Panc1 (cell line): Measurements from ENCODE around the gene BCS1L. TPM values are rescaled to one million over a fixed set of nuclear protein-coding genes. Genes with fewer than 3 reads are reported as not detected.

ENCODE experiments used
- ATAC-seq: fragments of 200-7000 bp; cut with Tn5 transposase; 2 replicates; pipeline ENCODE4 v1.9.1; 2020; ENCODE audit warnings: mild to moderate bottlenecking, moderate library complexity
- BruUV-seq: library from RNA; stranded (reverse); fragments of 400-500 nt; replicated peaks from 2 replicates; lab custom pipeline; 2021; lab: Mats Ljungman, UMichigan
- CTCF ChIA-PET: fragments of 300-600 bp; sonication (Branson Sonifier 250); formaldehyde crosslinking; loops from one replicate; lab custom pipeline; 2022; ENCODE audit warnings: antibody characterized with exemption; lab: Charles Lee
- POLR2A ChIA-PET: fragments of 300-600 bp; sonication (Branson Sonifier 250); formaldehyde crosslinking; loops from one replicate; lab custom pipeline; 2022; ENCODE audit warnings: antibody characterized with exemption; lab: Charles Lee
- DNase-seq: peaks from one replicate; pipeline ENCODE4 v3.0.0-alpha.2; 2010; ENCODE audit warnings: low read depth, low spot score
- H3K27ac ChIP-seq: 2 replicates; pipeline ENCODE4 v1.5.1; 2011; ENCODE audit warnings: mild to moderate bottlenecking, low read length, inconsistent platforms
- H3K27me3 ChIP-seq: fragments of 200-500 bp; sonication (Bioruptor generic); 2 replicates; pipeline ENCODE4 v1.6.0; 2014; ENCODE audit warnings: low read length, inconsistent platforms; ENCODE audit not compliant: control insufficient read depth, insufficient read depth
- H3K36me3 ChIP-seq: fragments of 200-500 bp; sonication (Bioruptor generic); 2 replicates; pipeline ENCODE4 v1.5.1; 2014; ENCODE audit warnings: inconsistent platforms, mild to moderate bottlenecking, low read length, moderate library complexity; ENCODE audit not compliant: control insufficient read depth, insufficient read depth
- H3K4me1 ChIP-seq: 2 replicates; pipeline ENCODE4 v1.5.1; 2011; ENCODE audit warnings: inconsistent platforms, mild to moderate bottlenecking, low read length, moderate library complexity; ENCODE audit not compliant: control insufficient read depth, insufficient read depth
- H3K4me3 ChIP-seq, 2 experiments: 2 replicates each; pipeline ENCODE4 v1.5.1; 2011 to 2012; ENCODE audit warnings: low read depth in 2 of 2, low read length in 2 of 2, mild to moderate bottlenecking in 2 of 2, inconsistent platforms in 1 of 2, moderate library complexity in 1 of 2
- H3K9me3 ChIP-seq: fragments of 200-500 bp; sonication (Bioruptor generic); 2 replicates; pipeline ENCODE4 v1.5.1; 2014; ENCODE audit warnings: low read depth, mild to moderate bottlenecking, inconsistent platforms, low read length, moderate library complexity; ENCODE audit not compliant: control insufficient read depth, insufficient read depth
- POLR2AphosphoS5 ChIP-seq: IDR thresholded peaks from 2 replicates; pipeline ENCODE4 v1.6.1; 2012; ENCODE audit warnings: mild to moderate bottlenecking, low read depth, low read length, moderate library complexity
- SIN3A ChIP-seq: IDR thresholded peaks from 2 replicates; pipeline ENCODE4 v1.6.1; 2012; ENCODE audit warnings: low read depth, mild to moderate bottlenecking, low read length, moderate library complexity, borderline replicate concordance; ENCODE audit not compliant: insufficient read depth
- TCF7L2 ChIP-seq: IDR thresholded peaks from 2 replicates; pipeline ENCODE4 v1.6.1; 2011; ENCODE audit warnings: mild to moderate bottlenecking, low read depth, low read length, inconsistent platforms
- in situ Hi-C: cut with HindIII; loops from 2 replicates; pipeline ENCODE4 v1.10.0; 2016; ENCODE audit warnings: low sequenced_read_pairs, low pct_unique_long_range_greater_than_20kb
- intact Hi-C: fragments of 100-400 bp; cut with micrococcal nuclease; formaldehyde crosslinking; loops from one replicate; pipeline ENCODE4 v1.10.0; 2022; ENCODE audit not compliant: unreplicated experiment
- total RNA-seq: library from RNA; stranded (reverse); gene quantifications from one replicate; pipeline ENCODE4 v1.2.1, GENCODE V29; 2021; ENCODE audit not compliant: unreplicated experiment
- TF ChIP-seq, protein P1 (sequence below), 2 experiments: IDR thresholded peaks; 2 replicates each; pipeline ENCODE4 v1.6.1; 2011 to 2012; ENCODE audit warnings: low read depth in 2 of 2, control low read depth in 1 of 2, low read length in 1 of 2, mild to moderate bottlenecking in 1 of 2, moderate library complexity in 1 of 2; ENCODE audit not compliant: insufficient read depth in 1 of 2
- TF ChIP-seq, protein P2 (sequence below): fragments of 450-650 bp; IDR thresholded peaks from 2 replicates; pipeline ENCODE4 v1.5.1; 2017; ENCODE audit warnings: mild to moderate bottlenecking

BCS1L gene
- total RNA-seq, 1 experiment from 2014 or later: 42.0 TPM

DNA sequence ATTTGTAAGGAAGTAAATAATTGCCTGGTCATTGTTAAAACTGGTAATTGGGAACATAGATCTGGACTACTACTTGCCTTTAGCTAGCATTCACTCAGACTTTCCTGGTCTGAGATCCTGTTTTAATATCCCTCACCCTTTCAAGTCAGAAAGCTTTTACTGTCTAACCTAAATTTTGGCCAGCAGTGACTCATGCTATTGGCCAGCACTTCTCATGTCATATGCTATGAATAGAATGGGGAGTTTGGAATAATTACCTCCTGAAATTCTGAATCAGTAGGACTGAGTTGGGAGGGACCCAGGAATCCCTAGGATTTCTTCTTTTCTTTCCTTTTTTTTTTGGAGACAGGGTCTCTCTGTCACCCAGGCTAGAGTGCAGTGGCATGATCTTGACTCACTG lies 31.8 kb downstream of the BCS1L start:
- TF ChIP-seq POLR2AphosphoS5: no peak
- no peak for TF ChIP-seq TCF7L2
- no peak for TF ChIP-seq SIN3A
- TF ChIP-seq, protein P1, sequence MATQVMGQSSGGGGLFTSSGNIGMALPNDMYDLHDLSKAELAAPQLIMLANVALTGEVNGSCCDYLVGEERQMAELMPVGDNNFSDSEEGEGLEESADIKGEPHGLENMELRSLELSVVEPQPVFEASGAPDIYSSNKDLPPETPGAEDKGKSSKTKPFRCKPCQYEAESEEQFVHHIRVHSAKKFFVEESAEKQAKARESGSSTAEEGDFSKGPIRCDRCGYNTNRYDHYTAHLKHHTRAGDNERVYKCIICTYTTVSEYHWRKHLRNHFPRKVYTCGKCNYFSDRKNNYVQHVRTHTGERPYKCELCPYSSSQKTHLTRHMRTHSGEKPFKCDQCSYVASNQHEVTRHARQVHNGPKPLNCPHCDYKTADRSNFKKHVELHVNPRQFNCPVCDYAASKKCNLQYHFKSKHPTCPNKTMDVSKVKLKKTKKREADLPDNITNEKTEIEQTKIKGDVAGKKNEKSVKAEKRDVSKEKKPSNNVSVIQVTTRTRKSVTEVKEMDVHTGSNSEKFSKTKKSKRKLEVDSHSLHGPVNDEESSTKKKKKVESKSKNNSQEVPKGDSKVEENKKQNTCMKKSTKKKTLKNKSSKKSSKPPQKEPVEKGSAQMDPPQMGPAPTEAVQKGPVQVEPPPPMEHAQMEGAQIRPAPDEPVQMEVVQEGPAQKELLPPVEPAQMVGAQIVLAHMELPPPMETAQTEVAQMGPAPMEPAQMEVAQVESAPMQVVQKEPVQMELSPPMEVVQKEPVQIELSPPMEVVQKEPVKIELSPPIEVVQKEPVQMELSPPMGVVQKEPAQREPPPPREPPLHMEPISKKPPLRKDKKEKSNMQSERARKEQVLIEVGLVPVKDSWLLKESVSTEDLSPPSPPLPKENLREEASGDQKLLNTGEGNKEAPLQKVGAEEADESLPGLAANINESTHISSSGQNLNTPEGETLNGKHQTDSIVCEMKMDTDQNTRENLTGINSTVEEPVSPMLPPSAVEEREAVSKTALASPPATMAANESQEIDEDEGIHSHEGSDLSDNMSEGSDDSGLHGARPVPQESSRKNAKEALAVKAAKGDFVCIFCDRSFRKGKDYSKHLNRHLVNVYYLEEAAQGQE (IDR thresholded peaks at IDR 0.05; ENCODE audit: insufficient read depth in 1 of 2, low read depth in 2 of 2, low read length in 1 of 2): no peak
- TF ChIP-seq, protein P2, sequence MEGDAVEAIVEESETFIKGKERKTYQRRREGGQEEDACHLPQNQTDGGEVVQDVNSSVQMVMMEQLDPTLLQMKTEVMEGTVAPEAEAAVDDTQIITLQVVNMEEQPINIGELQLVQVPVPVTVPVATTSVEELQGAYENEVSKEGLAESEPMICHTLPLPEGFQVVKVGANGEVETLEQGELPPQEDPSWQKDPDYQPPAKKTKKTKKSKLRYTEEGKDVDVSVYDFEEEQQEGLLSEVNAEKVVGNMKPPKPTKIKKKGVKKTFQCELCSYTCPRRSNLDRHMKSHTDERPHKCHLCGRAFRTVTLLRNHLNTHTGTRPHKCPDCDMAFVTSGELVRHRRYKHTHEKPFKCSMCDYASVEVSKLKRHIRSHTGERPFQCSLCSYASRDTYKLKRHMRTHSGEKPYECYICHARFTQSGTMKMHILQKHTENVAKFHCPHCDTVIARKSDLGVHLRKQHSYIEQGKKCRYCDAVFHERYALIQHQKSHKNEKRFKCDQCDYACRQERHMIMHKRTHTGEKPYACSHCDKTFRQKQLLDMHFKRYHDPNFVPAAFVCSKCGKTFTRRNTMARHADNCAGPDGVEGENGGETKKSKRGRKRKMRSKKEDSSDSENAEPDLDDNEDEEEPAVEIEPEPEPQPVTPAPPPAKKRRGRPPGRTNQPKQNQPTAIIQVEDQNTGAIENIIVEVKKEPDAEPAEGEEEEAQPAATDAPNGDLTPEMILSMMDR: no peak

DNA sequence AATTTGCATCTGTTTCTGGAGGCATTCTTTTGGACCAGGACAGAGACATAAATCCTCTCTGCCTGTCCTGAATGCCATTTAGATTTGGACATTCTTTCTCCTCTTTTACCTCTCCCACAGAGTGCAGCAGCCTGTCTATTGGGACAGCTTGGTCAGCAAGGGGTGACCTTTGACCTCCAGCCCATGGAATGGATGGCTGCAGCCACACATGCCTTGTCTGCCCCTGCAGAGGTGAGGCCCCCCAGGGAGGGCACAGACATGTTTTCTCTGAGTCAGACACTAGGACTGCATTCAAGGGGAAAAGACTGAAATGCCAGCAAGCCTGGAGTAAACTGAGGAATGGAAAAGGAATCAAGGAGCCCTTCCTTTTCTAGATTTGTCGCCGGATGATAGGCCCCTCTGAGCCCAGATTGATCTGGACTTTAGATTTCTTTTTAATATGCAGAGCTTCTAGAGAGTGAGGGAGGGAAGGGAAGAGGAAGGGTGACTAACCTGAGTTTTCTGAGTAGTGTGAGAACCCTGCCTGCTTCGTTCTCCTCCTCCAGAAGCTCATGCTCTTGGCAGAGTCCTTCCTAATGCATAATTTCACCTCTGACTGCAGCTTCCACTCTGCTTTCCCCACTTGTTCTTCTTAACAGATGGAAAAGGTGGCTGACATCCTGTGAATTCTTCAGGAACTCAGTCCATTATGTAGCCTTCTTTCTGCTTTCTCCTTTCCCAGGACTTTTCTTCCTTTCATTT lies 35.1 kb downstream of the BCS1L start:
- no peak for TF ChIP-seq POLR2AphosphoS5
- ChIA-PET POLR2A (no interaction called here), CTCF (interaction anchor here (0.7 kb wide), 1 partner anchor 153 kb away, joined by 3 read pairs; no protein-coding TSS in a partner anchor)
- H3K27me3 ChIP-seq: no peaks in the 10 kb centered on the region
- H3K27ac ChIP-seq: no peak overlapping the region
- H3K4me1 ChIP-seq: no peaks in the 10 kb centered on the region
- H3K36me3 ChIP-seq: peaks cover 3% of the 10 kb centered on the region; the same call in 1 of the 2 replicates
- in situ Hi-C loops: no loop called here
- no peak for DNase-seq
- no peak overlapping the region for H3K4me3 ChIP-seq
- ATAC-seq: no peak
- H3K9me3 ChIP-seq: no peaks in the 10 kb centered on the region
- intact Hi-C loops: no loop called here
- BruUV-seq: no TSS peak

More for the DNA sequence above, 31.8 kb downstream of the BCS1L start:
- no peaks in the 10 kb centered on the region for H3K4me1 ChIP-seq
- no peaks in the 10 kb centered on the region for H3K9me3 ChIP-seq
- DNase-seq (no peak), ATAC-seq (no peak)
- no peak overlapping the region for H3K4me3 ChIP-seq
- ChIA-PET POLR2A (no interaction called here), CTCF (interaction anchor here (0.7 kb wide), 1 partner anchor 326 kb away, joined by 4 read pairs; no protein-coding TSS in a partner anchor)
- in situ Hi-C loops (no loop called here), intact Hi-C loops (no loop called here)
- BruUV-seq: no TSS peak
- H3K27ac ChIP-seq: no peak overlapping the region
- peaks cover 3% of the 10 kb centered on the region; the same call in 1 of the 2 replicates for H3K36me3 ChIP-seq
- no peaks in the 10 kb centered on the region for H3K27me3 ChIP-seq

DNA sequence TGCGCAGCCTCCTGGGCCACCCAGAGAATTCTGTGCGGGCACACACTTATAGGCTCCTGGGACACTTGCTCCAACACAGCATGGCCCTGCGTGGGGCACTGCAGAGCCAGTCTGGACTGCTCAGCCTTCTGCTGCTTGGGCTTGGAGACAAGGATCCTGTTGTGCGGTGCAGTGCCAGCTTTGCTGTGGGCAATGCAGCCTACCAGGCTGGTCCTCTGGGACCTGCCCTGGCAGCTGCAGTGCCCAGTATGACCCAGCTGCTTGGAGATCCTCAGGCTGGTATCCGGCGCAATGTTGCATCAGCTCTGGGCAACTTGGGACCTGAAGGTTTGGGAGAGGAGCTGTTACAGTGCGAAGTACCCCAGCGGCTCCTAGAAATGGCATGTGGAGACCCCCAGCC lies 39.4 kb downstream of the BCS1L start:
- intact Hi-C loops: no loop called here
- H3K4me3 ChIP-seq: no peak overlapping the region
- no peak for DNase-seq
- no peak for ATAC-seq
- CTCF ChIA-PET: no interaction called here
- H3K9me3 ChIP-seq: no peaks in the 10 kb centered on the region
- in situ Hi-C loops: no loop called here
- TF ChIP-seq, protein P2: no peak
- TF ChIP-seq SIN3A (no peak), POLR2AphosphoS5 (no peak), TCF7L2 (no peak)
- TF ChIP-seq, protein P1 (IDR thresholded peaks at IDR 0.05; ENCODE audit: insufficient read depth in 1 of 2, low read depth in 2 of 2, low read length in 1 of 2): no peak
- H3K27me3 ChIP-seq: no peaks in the 10 kb centered on the region
- no TSS peak for BruUV-seq
- POLR2A ChIA-PET: no interaction called here
- no peak overlapping the region for H3K27ac ChIP-seq
- 0 out of 2 replicates have a peak, but pooled peaks cover 3% of the 10 kb centered on the region for H3K36me3 ChIP-seq
- H3K4me1 ChIP-seq: no peaks in the 10 kb centered on the region
